Ammon's horn (tissue), 1 donor: ENCODE data around the gene MRPL16.
A peak's percentile ranks its signal among the peaks of the same experiment; 100 is the strongest.
"Not testable (repeated sequence)": the region's sequence is repeated elsewhere in the genome, so short reads cannot be mapped to it uniquely, and the experiment has no call there.

Experiments
- DNase-seq: peaks from one replicate; pipeline ENCODE4 v3.0.0-alpha.2; 2016; ENCODE audit warnings: low spot score

MRPL16 gene

GRCh38 chr11:59812220-59812619 is 1.6 kb upstream of the MRPL16 start:
- no peak for DNase-seq

- DNase-seq: no peak
Measured at GRCh38 chr11:59810911-59811259, 307 bp upstream of the MRPL16 start.

- DNase-seq: no peak
Measured at GRCh38 chr11:59807047-59807610, 3.4 kb downstream of the MRPL16 start.

- no peak for DNase-seq
Measured at GRCh38 chr11:59804061-59804460, 6.5 kb downstream of the MRPL16 start.

GRCh38 chr11:59802639-59803176 is 7.9 kb downstream of the MRPL16 start:
- peak; percentile 80 for DNase-seq

- peak; percentile 70 for DNase-seq
Measured at GRCh38 chr11:59801981-59802638, 8.5 kb downstream of the MRPL16 start.

GRCh38 chr11:59801160-59801706 is 9.3 kb downstream of the MRPL16 start:
- DNase-seq: no peak

- DNase-seq: no peak
Measured at GRCh38 chr11:59800390-59801025, 10.1 kb downstream of the MRPL16 start.

- DNase-seq: no peak
Measured at GRCh38 chr11:59794417-59794816, 16.2 kb downstream of the MRPL16 start.

GRCh38 chr11:59792507-59792906 is 18.1 kb downstream of the MRPL16 start:
- DNase-seq: no peak

GRCh38 chr11:59791639-59792038 is 18.9 kb downstream of the MRPL16 start:
- DNase-seq: no peak

GRCh38 chr11:59787816-59788215 is 22.8 kb downstream of the MRPL16 start:
- no peak for DNase-seq

- no peak for DNase-seq
Measured at GRCh38 chr11:59787255-59787588, 23.4 kb downstream of the MRPL16 start.

- no peak for DNase-seq
Measured at GRCh38 chr11:59785818-59786217, 24.8 kb downstream of the MRPL16 start.

- DNase-seq: not testable (repeated sequence)
Measured at GRCh38 chr11:59784441-59784840, 26.1 kb downstream of the MRPL16 start.

GRCh38 chr11:59783632-59784090 is 26.9 kb downstream of the MRPL16 start:
- no peak for DNase-seq

- DNase-seq: no peak
Measured at GRCh38 chr11:59782080-59782479, 28.5 kb downstream of the MRPL16 start.

- DNase-seq: no peak
Measured at GRCh38 chr11:59779487-59779886, 31.1 kb downstream of the MRPL16 start.

GRCh38 chr11:59778122-59778521 is 32.5 kb downstream of the MRPL16 start:
- DNase-seq: no peak

GRCh38 chr11:59777104-59777503 is 33.5 kb downstream of the MRPL16 start:
- DNase-seq: no peak

- DNase-seq: no peak
Measured at GRCh38 chr11:59776210-59777066, 34.1 kb downstream of the MRPL16 start.

GRCh38 chr11:59773083-59773440 is 37.5 kb downstream of the MRPL16 start:
- no peak for DNase-seq
